Measurements from ENCODE around the gene THBS1.

The THBS1 gene

GRCh38 chr15:39552556-39552955, 28.3 kb upstream of the THBS1 start:
- ChIA-PET POLR2A (ENCODE audit: low non-redundant PET) (no interaction called here), CTCF (no interaction called here)
- no peak for DNase-seq (ENCODE audit: low spot score)
- no peak overlapping the region for H3K27ac ChIP-seq
- no peak for TF ChIP-seq CTCF (conservative IDR thresholded peaks at IDR 0.05; ENCODE audit: low read depth)

- ChIA-PET POLR2A (ENCODE audit: low non-redundant PET) (no interaction called here), CTCF (no interaction called here)
- no peak for TF ChIP-seq CTCF (conservative IDR thresholded peaks at IDR 0.05; ENCODE audit: low read depth)
- no peak overlapping the region for H3K27ac ChIP-seq
- no peak for DNase-seq (ENCODE audit: low spot score)
These were observed 26.8 kb upstream of the THBS1 start for GRCh38 chr15:39553947-39554693.

GRCh38 chr15:39554746-39555387, 26.0 kb upstream of the THBS1 start:
- TF ChIP-seq CTCF (conservative IDR thresholded peaks at IDR 0.05; ENCODE audit: low read depth) = no peak
- POLR2A ChIA-PET (ENCODE audit: low non-redundant PET) = no interaction called here
- no peak for DNase-seq (ENCODE audit: low spot score)
- CTCF ChIA-PET = interaction anchor here (0.6 kb wide), 1 partner anchor 305 kb away, joined by 3 read pairs; no protein-coding TSS in a partner anchor
- H3K27ac ChIP-seq = no peak overlapping the region

GRCh38 chr15:39555885-39556284, 25.0 kb upstream of the THBS1 start:
- POLR2A ChIA-PET (ENCODE audit: low non-redundant PET) = no interaction called here

GRCh38 chr15:39556461-39556860, 24.4 kb upstream of the THBS1 start:
- no peak overlapping the region for H3K27ac ChIP-seq
- no peak for TF ChIP-seq CTCF (conservative IDR thresholded peaks at IDR 0.05; ENCODE audit: low read depth)
- peak; percentile 35 for DNase-seq (ENCODE audit: low spot score)
- CTCF ChIA-PET = no interaction called here
- POLR2A ChIA-PET (ENCODE audit: low non-redundant PET) = no interaction called here

More at GRCh38 chr15:39555885-39556284, 25.0 kb upstream of the THBS1 start:
- TF ChIP-seq CTCF (conservative IDR thresholded peaks at IDR 0.05; ENCODE audit: low read depth) = no peak
- DNase-seq (ENCODE audit: low spot score) = no peak
- no peak overlapping the region for H3K27ac ChIP-seq
- CTCF ChIA-PET = no interaction called here

GRCh38 chr15:39558421-39558820, 22.5 kb upstream of the THBS1 start:
- no peak for DNase-seq (ENCODE audit: low spot score)
- no peak overlapping the region for H3K27ac ChIP-seq
- CTCF ChIA-PET = no interaction called here
- TF ChIP-seq CTCF (conservative IDR thresholded peaks at IDR 0.05; ENCODE audit: low read depth) = no peak
- POLR2A ChIA-PET (ENCODE audit: low non-redundant PET) = no interaction called here

Measured in RWPE1 (cell line).